K562 treated with DMSO at 1 percent for 4 hours (cell line): ENCODE data around the gene LPO. TPM values are rescaled to one million over a fixed set of nuclear protein-coding genes. Genes with fewer than 3 reads are reported as not detected.

ENCODE experiments used
- total RNA-seq: library from RNA; unstranded; fragments of 300-600 nt; gene quantifications from 2 replicates; pipeline ENCODE4 v1.2.3, GENCODE V29; 2022; ENCODE audit not compliant: insufficient read depth

Gene LPO
- 0.77 and 1.5 TPM in 2 replicates for total RNA-seq

DNA sequence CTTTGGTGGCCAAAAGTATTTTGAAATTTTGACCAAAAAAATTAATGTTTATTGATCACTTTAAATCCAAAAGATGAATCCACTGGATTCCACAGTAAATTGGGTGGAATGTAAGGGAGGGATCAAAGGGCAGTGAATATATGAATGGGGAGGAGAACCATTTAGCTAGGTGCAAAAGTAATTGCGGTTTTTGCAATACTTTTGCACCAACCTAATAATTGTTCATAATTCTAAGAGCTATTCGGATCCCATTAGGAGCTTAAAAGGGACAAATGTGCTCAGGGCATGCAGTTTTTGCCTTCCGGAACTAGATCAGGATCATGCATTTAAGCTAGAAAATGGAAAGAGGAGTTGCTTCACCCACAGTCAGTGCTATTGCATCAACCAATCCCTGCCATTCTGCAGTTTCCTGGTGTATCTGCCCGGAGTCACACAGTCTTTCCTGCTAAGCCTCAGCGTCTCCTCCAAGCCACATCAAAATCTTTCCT is at the start of gene LPO:
TSS of gene LPO (plus strand) at position 438 of the 488 bp plus-strand sequence. CDS start 4,396 bp downstream, outside the sequence.

DNA sequence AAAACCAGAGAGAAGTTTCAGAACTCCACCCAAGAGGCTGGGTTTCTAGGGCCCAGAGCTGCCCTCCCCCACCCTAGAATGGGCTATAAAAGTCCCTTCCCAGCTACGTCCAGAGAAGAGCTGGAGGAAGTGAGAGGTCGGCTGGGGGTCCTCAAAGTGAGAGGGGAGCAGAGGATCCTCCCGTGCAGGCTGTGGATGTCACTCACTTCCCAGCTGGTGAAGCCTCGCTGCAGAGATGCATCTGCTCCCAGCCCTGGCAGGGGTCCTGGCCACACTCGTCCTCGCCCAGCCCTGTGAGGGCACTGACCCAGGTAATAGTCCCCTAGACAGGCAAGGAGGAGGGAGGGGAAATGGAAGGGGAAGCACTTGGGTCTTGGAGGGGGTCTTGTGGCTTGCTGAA is 45.8 kb upstream of the LPO start, which contains the start of gene EPX:
TSS of gene EPX (plus strand) at position 115 of the 400 bp plus-strand sequence. CDS start at position 236, 121 bp downstream.

DNA sequence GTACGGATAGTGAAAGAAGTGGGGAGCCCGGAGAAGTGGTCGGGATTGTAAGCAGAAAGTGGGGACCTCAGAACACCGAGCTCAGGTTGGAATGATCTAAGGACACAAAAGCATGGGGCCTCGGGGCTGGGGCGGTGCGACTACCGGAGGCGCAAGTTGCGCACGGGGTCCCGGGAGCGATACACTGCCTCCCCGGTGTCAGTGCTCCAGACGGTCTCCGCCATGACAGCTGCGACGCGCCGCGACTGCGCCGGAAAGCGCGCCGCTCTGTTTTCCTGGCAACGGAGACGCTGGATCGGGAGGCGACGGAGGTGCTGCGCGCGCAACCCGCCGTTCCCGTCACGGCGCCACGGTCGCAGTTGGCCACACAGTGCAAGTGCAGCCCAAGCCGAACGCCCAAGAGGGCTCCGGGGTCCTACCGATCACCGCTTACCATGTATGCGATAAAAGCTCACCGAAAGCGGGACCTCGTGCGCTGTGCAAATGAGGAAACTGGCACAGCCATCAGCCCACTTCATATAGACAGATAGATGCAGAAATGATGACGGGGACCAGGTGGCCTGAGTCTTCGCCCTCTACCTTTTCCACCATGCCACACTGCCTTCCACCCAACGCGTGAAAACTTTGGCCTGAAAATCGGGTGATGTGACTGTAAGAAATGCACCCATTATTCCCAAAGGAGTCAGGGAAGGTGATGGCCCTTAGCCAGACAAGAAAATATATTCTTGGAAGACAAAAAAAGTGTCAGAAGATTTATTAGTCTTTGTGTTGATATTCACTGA is 19.2 kb upstream of the LPO start, which contains the start of gene MKS1:
TSS of gene MKS1 (minus strand) at position 249 of the 782 bp plus-strand sequence. CDS start at position 224, 25 bp downstream.

DNA sequence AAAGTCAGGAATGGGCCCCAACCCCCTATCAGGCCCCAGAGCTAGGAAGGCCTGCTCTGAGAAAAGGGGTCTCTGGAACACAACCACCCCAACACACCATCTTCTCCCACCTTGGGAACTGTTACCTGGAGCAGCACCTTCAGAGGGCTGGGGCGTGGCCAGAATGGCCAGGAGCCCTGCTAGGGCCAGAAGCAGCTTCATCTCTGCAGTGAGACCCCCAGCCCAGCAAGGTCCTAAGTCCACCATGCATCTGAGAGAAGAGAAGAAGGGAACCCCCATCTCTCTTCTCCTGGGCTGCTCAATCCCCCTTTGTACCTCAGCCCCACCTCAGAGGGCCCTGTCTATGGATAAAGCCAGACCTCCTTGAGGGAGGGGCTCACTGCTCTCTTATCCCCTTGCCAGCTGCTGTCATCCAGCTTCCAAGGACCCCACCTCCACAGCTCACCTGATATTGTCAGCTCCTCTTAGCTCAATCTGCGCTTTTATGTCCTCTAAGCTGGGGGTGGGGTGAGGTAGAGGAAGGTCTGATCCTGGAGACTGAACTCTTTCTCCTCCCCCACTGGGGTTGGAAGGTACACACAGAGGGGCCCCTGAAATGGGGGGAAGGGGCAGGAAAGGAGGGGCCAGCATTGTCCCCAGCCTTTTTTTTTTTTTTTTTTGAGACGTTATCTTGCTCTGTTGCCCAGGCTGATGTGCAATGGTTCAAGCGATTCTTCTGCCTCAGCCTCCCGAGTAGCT is 42.3 kb downstream of the LPO start, which contains the start of gene MPO:
TSS of gene MPO (minus strand) at position 456 of the 738 bp plus-strand sequence. CDS start at position 279, 177 bp downstream.

Other genes starting within 250 kb of the LPO start
- gene SRSF1, start 231.3 kb upstream of the LPO start, total RNA-seq: 86.9 and 118 TPM in 2 replicates
- gene DYNLL2, start 155.2 kb upstream of the LPO start, total RNA-seq: 18.0 and 20.0 TPM in 2 replicates
- gene OR4D1, start 90.2 kb upstream of the LPO start, total RNA-seq: not detected in 2 replicates
- gene OR4D2, start 71.6 kb upstream of the LPO start, total RNA-seq: not detected in 2 replicates
- 1.2 and 1.5 TPM in 2 replicates for gene EPX, start 45.9 kb upstream of the LPO start, total RNA-seq
- gene MKS1, start 19.3 kb upstream of the LPO start, total RNA-seq: 18.7 and 19.1 TPM in 2 replicates
- not detected in 2 replicates for gene MPO, start 42.4 kb downstream of the LPO start, total RNA-seq
- 5.5 and 7.0 TPM in 2 replicates for gene TSPOAP1, start 90.2 kb downstream of the LPO start, total RNA-seq
- 76.1 and 89.8 TPM in 2 replicates for gene SUPT4H1, start 113.6 kb downstream of the LPO start, total RNA-seq
- 3.0 and 4.6 TPM in 2 replicates for gene RNF43, start 178.9 kb downstream of the LPO start, total RNA-seq
- gene HSF5, start 249.8 kb downstream of the LPO start, total RNA-seq: not detected in 2 replicates